Body of pancreas (tissue), 4 donors: ENCODE data around the gene PCYT2.

Experiments
- CTCF ChIP-seq, 7 experiments: fragments of 450-650 bp in 4 of 7; fragments of 200-600 bp in 3 of 7; sonication (generic) in 3 of 7; IDR thresholded peaks; one replicate each; pipeline ENCODE4 v1.5.1; 2016 to 2019; ENCODE audit warnings: antibody characterized with exemption in 7 of 7
- POLR2A ChIP-seq, 3 donors: fragments of 450-650 bp; IDR thresholded peaks; one replicate each; pipeline ENCODE4 v1.6.1; 2016; ENCODE audit warnings: antibody characterized with exemption in 3 of 3, mild to moderate bottlenecking in 2 of 3

- TF ChIP-seq CTCF (IDR thresholded peaks at IDR 0.05) (no peak), POLR2A (IDR thresholded peaks at IDR 0.05) (no peak)
Observed at GRCh38 chr17:81898885-81899284, 12.3 kb downstream of the PCYT2 start.
